ENCODE data around the gene ARHGAP21.

ARHGAP21 gene

DNA sequence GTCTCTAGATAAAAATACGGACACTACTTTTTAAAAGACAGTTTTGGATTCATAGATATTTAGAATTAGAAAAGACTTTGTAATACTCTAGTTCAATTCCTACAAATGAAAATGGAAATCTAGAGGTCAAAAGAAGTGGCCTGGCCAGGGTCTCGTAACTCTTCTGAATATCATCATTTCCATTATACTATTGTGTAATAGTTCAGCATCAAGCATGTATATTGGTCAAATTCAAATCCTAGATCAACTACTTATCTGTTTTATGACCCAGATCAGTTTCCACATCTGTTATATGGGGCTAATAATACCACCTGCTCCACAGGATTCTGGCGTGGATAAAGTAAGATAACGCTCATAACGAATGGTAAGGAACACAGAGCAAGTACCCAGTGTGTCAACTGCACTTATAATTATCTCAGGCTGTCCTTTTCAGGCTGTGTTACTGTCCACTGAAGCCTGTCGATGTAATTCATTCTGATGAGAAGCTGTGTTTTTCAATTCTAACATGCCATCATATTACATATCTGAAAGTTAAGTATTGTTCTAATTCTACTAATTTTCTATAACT lies 54.3 kb downstream of the ARHGAP21 start:
- no peak overlapping the region for H2BK120ac ChIP-seq (ENCODE audit: insufficient read depth, low read length, poor library complexity)
- no peak overlapping the region for H4K91ac ChIP-seq (ENCODE audit: low read depth, low read length)
- no peak overlapping the region for H2AFZ ChIP-seq (ENCODE audit: insufficient read depth, low read length, poor library complexity)
- no peak overlapping the region for H3K4me3 ChIP-seq (ENCODE audit: low read depth, low read length)
- no peak overlapping the region for H2BK5ac ChIP-seq (ENCODE audit: low read depth, low read length, poor library complexity)
- no peaks in the 10 kb centered on the region for H3K79me1 ChIP-seq (ENCODE audit: low read length)
- H3K27me3 ChIP-seq (ENCODE audit: insufficient read depth, low read length), result no peaks in the 10 kb centered on the region
- H4K12ac ChIP-seq (ENCODE audit: low read depth, low read length), result no peak overlapping the region
- H3K36me3 ChIP-seq (ENCODE audit: control insufficient read depth in 1 of 2, insufficient read depth in 2 of 2, low read length in 2 of 2), result peaks cover 3 to 9% of the 10 kb centered on the region in 2 experiments
- H3K4me1 ChIP-seq (ENCODE audit: control insufficient read depth in 1 of 2, insufficient read depth in 2 of 2, low read length in 2 of 2), result no peaks in the 10 kb centered on the region
- no peak overlapping the region for H2AK5ac ChIP-seq (ENCODE audit: low read length)
- H4K8ac ChIP-seq (ENCODE audit: low read depth, low read length), result no peak overlapping the region
- H3K4me2 ChIP-seq (ENCODE audit: low read length), result no peak overlapping the region
- no CpG with 5 or more reads among the region's 6 CpGs for WGBS (ENCODE audit: extremely low coverage, insufficient coverage, insufficient read length)
- no peaks in the 10 kb centered on the region for H3K9me3 ChIP-seq (ENCODE audit: insufficient read depth, low read depth, low read length)
- no peak overlapping the region for H3K23ac ChIP-seq (ENCODE audit: low read length)
- no peak for DNase-seq
- H3K4ac ChIP-seq (ENCODE audit: low read depth, low read length), result no peak overlapping the region
- H3K18ac ChIP-seq (ENCODE audit: low read length), result no peak overlapping the region
- peaks cover 2% of the 10 kb centered on the region for H3K79me2 ChIP-seq (ENCODE audit: control insufficient read depth, insufficient read depth, low read length, poor library complexity)
- no peak overlapping the region for H3K27ac ChIP-seq (ENCODE audit: low read depth, low read length)
- H3K9ac ChIP-seq (ENCODE audit: low read length), result no peak overlapping the region
- no peak overlapping the region for H3K14ac ChIP-seq (ENCODE audit: low read length)
- no peak overlapping the region for H2BK12ac ChIP-seq (ENCODE audit: low read length)

DNA sequence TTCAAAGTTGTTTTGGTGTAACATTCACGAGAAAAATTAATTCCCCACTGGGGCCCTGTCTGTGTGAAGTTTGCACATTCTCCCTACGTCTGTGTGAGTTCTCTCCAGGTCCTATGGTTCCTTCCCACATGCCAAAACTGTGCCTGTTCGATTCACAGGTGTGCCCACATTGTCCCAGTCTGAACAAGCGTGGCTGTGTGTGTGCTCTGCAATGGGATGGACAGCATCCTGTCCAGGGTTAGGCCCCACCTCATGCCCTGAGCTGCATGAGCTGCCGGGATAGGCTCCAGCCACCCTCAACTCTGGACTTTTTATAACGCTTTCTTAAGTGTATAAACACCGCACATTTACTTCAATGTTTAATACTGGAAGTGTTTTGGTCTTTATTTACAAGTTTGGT lies 55.4 kb downstream of the ARHGAP21 start:
- no peaks in the 10 kb centered on the region for H3K79me2 ChIP-seq (ENCODE audit: control insufficient read depth, insufficient read depth, low read length, poor library complexity)
- H3K27me3 ChIP-seq (ENCODE audit: insufficient read depth, low read length), result no peaks in the 10 kb centered on the region
- H4K91ac ChIP-seq (ENCODE audit: low read depth, low read length), result no peak overlapping the region
- H3K18ac ChIP-seq (ENCODE audit: low read length), result no peak overlapping the region
- H2BK12ac ChIP-seq (ENCODE audit: low read length), result no peak overlapping the region
- no CpG with 5 or more reads among the region's 7 CpGs for WGBS (ENCODE audit: extremely low coverage, insufficient coverage, insufficient read length)
- H3K23ac ChIP-seq (ENCODE audit: low read length), result no peak overlapping the region
- H4K12ac ChIP-seq (ENCODE audit: low read depth, low read length), result no peak overlapping the region
- H3K79me1 ChIP-seq (ENCODE audit: low read length), result no peaks in the 10 kb centered on the region
- no peak overlapping the region for H2AFZ ChIP-seq (ENCODE audit: insufficient read depth, low read length, poor library complexity)
- H3K4ac ChIP-seq (ENCODE audit: low read depth, low read length), result no peak overlapping the region
- H3K36me3 ChIP-seq (ENCODE audit: control insufficient read depth in 1 of 2, insufficient read depth in 2 of 2, low read length in 2 of 2), result peaks cover 6 to 15% of the 10 kb centered on the region in 2 experiments
- no peaks in the 10 kb centered on the region for H3K9me3 ChIP-seq (ENCODE audit: insufficient read depth, low read depth, low read length)
- H3K4me3 ChIP-seq (ENCODE audit: low read depth, low read length), result no peak overlapping the region
- H3K27ac ChIP-seq (ENCODE audit: low read depth, low read length), result no peak overlapping the region
- H3K4me1 ChIP-seq (ENCODE audit: control insufficient read depth in 1 of 2, insufficient read depth in 2 of 2, low read length in 2 of 2), result no peaks in the 10 kb centered on the region
- DNase-seq, result no peak
- no peak overlapping the region for H2BK5ac ChIP-seq (ENCODE audit: low read depth, low read length, poor library complexity)
- H4K8ac ChIP-seq (ENCODE audit: low read depth, low read length), result no peak overlapping the region
- H3K4me2 ChIP-seq (ENCODE audit: low read length), result no peak overlapping the region
- no peak overlapping the region for H3K14ac ChIP-seq (ENCODE audit: low read length)
- H2BK120ac ChIP-seq (ENCODE audit: insufficient read depth, low read length, poor library complexity), result no peak overlapping the region
- no peak overlapping the region for H3K9ac ChIP-seq (ENCODE audit: low read length)
- H2AK5ac ChIP-seq (ENCODE audit: low read length), result no peak overlapping the region

DNA sequence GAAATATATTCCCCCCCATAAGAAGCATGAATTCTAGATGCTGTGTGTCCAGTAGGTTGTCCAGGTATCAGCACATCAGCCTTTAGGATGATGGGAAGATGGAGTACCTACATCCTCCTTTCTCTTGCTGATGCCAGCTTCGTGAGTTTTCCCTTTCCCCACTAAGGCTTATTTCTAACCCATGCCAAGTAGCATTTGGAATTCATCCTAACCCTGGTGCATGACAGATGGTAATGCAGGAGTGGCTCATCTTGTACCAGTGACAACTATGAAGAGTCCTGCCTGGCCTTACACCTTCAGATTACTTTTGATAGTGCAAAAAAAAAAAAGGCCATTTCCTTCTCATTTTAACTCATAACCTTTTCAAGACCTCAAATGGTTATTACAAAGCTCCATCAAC lies 58.7 kb downstream of the ARHGAP21 start:
- Histone ChIP-seq H3K27me3 (ENCODE audit: insufficient read depth, low read length) (no peaks in the 10 kb centered on the region), H2BK12ac (ENCODE audit: low read length) (no peak overlapping the region), H3K14ac (ENCODE audit: low read length) (no peak overlapping the region), H4K91ac (ENCODE audit: low read depth, low read length) (no peak overlapping the region), H3K4me1 (ENCODE audit: control insufficient read depth in 1 of 2, insufficient read depth in 2 of 2, low read length in 2 of 2) (no peaks in the 10 kb centered on the region), H3K23ac (ENCODE audit: low read length) (no peak overlapping the region), H3K9me3 (ENCODE audit: insufficient read depth, low read depth, low read length) (no peaks in the 10 kb centered on the region), H3K18ac (ENCODE audit: low read length) (no peak overlapping the region), H2AK5ac (ENCODE audit: low read length) (no peak overlapping the region), H3K36me3 (ENCODE audit: control insufficient read depth in 1 of 2, insufficient read depth in 2 of 2, low read length in 2 of 2) (peaks cover 6 to 18% of the 10 kb centered on the region in 2 experiments), H3K79me2 (ENCODE audit: control insufficient read depth, insufficient read depth, low read length, poor library complexity) (no peaks in the 10 kb centered on the region), H2BK120ac (ENCODE audit: insufficient read depth, low read length, poor library complexity) (no peak overlapping the region), H2BK5ac (ENCODE audit: low read depth, low read length, poor library complexity) (no peak overlapping the region), H3K4me2 (ENCODE audit: low read length) (no peak overlapping the region), H3K9ac (ENCODE audit: low read length) (no peak overlapping the region), H2AFZ (ENCODE audit: insufficient read depth, low read length, poor library complexity) (no peak overlapping the region), H3K79me1 (ENCODE audit: low read length) (no peaks in the 10 kb centered on the region), H3K27ac (ENCODE audit: low read depth, low read length) (no peak overlapping the region), H3K4ac (ENCODE audit: low read depth, low read length) (no peak overlapping the region), H4K8ac (ENCODE audit: low read depth, low read length) (no peak overlapping the region), H3K4me3 (ENCODE audit: low read depth, low read length) (no peak overlapping the region), H4K12ac (ENCODE audit: low read depth, low read length) (no peak overlapping the region)
- DNase-seq, result no peak
- no CpG with 5 or more reads among the region's 1 CpG for WGBS (ENCODE audit: extremely low coverage, insufficient coverage, insufficient read length)

DNA sequence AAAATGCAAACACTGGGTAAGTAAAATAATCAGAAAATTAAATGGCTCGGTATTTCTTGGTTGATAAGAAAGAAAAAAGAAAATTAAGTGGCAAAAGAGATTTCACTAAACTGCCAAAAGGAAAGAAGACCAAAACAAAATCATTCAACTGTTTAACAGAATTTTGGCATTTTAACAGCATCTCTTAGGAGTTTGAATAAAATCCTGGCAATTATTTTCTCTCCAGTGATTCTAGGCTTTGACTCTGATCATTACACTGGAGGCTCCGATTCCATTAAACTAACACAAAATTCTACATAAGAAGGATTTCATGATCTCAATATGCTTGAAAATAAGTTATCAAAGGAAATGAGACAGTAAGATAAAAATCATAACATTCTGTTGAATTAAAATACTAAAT lies 62.3 kb downstream of the ARHGAP21 start:
- H2BK120ac ChIP-seq (ENCODE audit: insufficient read depth, low read length, poor library complexity), result no peak overlapping the region
- no peak overlapping the region for H3K14ac ChIP-seq (ENCODE audit: low read length)
- H3K18ac ChIP-seq (ENCODE audit: low read length), result no peak overlapping the region
- H3K27ac ChIP-seq (ENCODE audit: low read depth, low read length), result no peak overlapping the region
- no peak overlapping the region for H2BK5ac ChIP-seq (ENCODE audit: low read depth, low read length, poor library complexity)
- H4K12ac ChIP-seq (ENCODE audit: low read depth, low read length), result no peak overlapping the region
- WGBS (ENCODE audit: extremely low coverage, insufficient coverage, insufficient read length), result no CpG with 5 or more reads among the region's 2 CpGs
- H3K36me3 ChIP-seq (ENCODE audit: control insufficient read depth in 1 of 2, insufficient read depth in 2 of 2, low read length in 2 of 2), result peaks cover 3 to 12% of the 10 kb centered on the region in 2 experiments
- H3K79me1 ChIP-seq (ENCODE audit: low read length), result no peaks in the 10 kb centered on the region
- no peak overlapping the region for H2AK5ac ChIP-seq (ENCODE audit: low read length)
- H3K4me1 ChIP-seq (ENCODE audit: control insufficient read depth in 1 of 2, insufficient read depth in 2 of 2, low read length in 2 of 2), result no peaks in the 10 kb centered on the region
- DNase-seq, result no peak
- no peak overlapping the region for H4K8ac ChIP-seq (ENCODE audit: low read depth, low read length)
- no peak overlapping the region for H2BK12ac ChIP-seq (ENCODE audit: low read length)
- H3K23ac ChIP-seq (ENCODE audit: low read length), result no peak overlapping the region
- no peaks in the 10 kb centered on the region for H3K79me2 ChIP-seq (ENCODE audit: control insufficient read depth, insufficient read depth, low read length, poor library complexity)
- no peak overlapping the region for H4K91ac ChIP-seq (ENCODE audit: low read depth, low read length)
- no peak overlapping the region for H3K9ac ChIP-seq (ENCODE audit: low read length)
- no peak overlapping the region for H3K4me3 ChIP-seq (ENCODE audit: low read depth, low read length)
- no peak overlapping the region for H3K4ac ChIP-seq (ENCODE audit: low read depth, low read length)
- H3K9me3 ChIP-seq (ENCODE audit: insufficient read depth, low read depth, low read length), result no peaks in the 10 kb centered on the region
- no peak overlapping the region for H3K4me2 ChIP-seq (ENCODE audit: low read length)
- H3K27me3 ChIP-seq (ENCODE audit: insufficient read depth, low read length), result no peaks in the 10 kb centered on the region
- no peak overlapping the region for H2AFZ ChIP-seq (ENCODE audit: insufficient read depth, low read length, poor library complexity)
